AG04449 (cell line): ENCODE results near the gene KHDC1.

Experiments
- CTCF ChIA-PET: fragments of 350-600 bp; formaldehyde crosslinking; extraction: SDS; loops from one replicate; lab custom pipeline; 2021; ENCODE audit warnings: antibody characterized with exemption; lab: Yijun Ruan, JAX
- POLR2A ChIA-PET: fragments of 400-600, 350-600 bp; formaldehyde crosslinking; extraction: SDS; loops from one replicate; lab custom pipeline; 2020; ENCODE audit warnings: antibody characterized with exemption, inconsistent platforms; lab: Yijun Ruan, JAX
- DNase-seq: peaks from one replicate; pipeline ENCODE4 v3.0.0-alpha.2; 2010; ENCODE audit warnings: low read depth, low spot score
- H3K4me3 ChIP-seq: 2 replicates; pipeline ENCODE4 v1.5.1; 2011; ENCODE audit warnings: low read depth, mild to moderate bottlenecking, control low read depth, low read length
- CTCF ChIP-seq: IDR thresholded peaks from one replicate; pipeline ENCODE4 v1.5.1; 2011; ENCODE audit warnings: mild to moderate bottlenecking, moderate library complexity, low read length, control low read depth, inconsistent platforms; ENCODE audit not compliant: insufficient read depth; ENCODE audit errors: missing control alignments

KHDC1 gene

GRCh38 chr6:73209117-73209516, 53.9 kb downstream of the KHDC1 start:
- no peak for TF ChIP-seq CTCF
- H3K4me3 ChIP-seq, result no peak overlapping the region
- ChIA-PET POLR2A (no interaction called here), CTCF (no interaction called here)
- no peak for DNase-seq

- no peak for TF ChIP-seq CTCF
- ChIA-PET POLR2A (no interaction called here), CTCF (no interaction called here)
- DNase-seq, result no peak
- H3K4me3 ChIP-seq, result no peak overlapping the region
Measured at GRCh38 chr6:73207221-73207837, 55.7 kb downstream of the KHDC1 start.

- ChIA-PET CTCF (interaction anchor here (1.0 to 1.2 kb wide), 2 partner anchors 123 to 791 kb away, joined by 3 read pairs; no protein-coding TSS in a partner anchor), POLR2A (no interaction called here)
- H3K4me3 ChIP-seq, result no peak overlapping the region
- no peak for DNase-seq
- TF ChIP-seq CTCF, result no peak
Measured at GRCh38 chr6:73204252-73204651, 58.7 kb downstream of the KHDC1 start.

- DNase-seq, result no peak
- CTCF ChIA-PET, result no interaction called here
- POLR2A ChIA-PET, result no interaction called here
- TF ChIP-seq CTCF, result no peak
- no peak overlapping the region for H3K4me3 ChIP-seq
Measured at GRCh38 chr6:73203098-73203497, 59.9 kb downstream of the KHDC1 start.

GRCh38 chr6:73200735-73201134, 62.3 kb downstream of the KHDC1 start:
- no peak for TF ChIP-seq CTCF
- ChIA-PET CTCF (interaction anchor here (1.1 kb wide), 1 partner anchor 19 kb away, joined by 3 read pairs; no protein-coding TSS in a partner anchor), POLR2A (no interaction called here)
- no peak for DNase-seq
- no peak overlapping the region for H3K4me3 ChIP-seq

- CTCF ChIA-PET, result interaction anchor here (1.1 kb wide), 1 partner anchor 19 kb away, joined by 3 read pairs; no protein-coding TSS in a partner anchor
- no peak for DNase-seq
- POLR2A ChIA-PET, result no interaction called here
Measured at GRCh38 chr6:73200247-73200646, 62.7 kb downstream of the KHDC1 start.

More at GRCh38 chr6:73200247-73200646, 62.7 kb downstream of the KHDC1 start:
- H3K4me3 ChIP-seq, result no peak overlapping the region
- no peak for TF ChIP-seq CTCF
